ENCODE results near the gene CTIF. TPM values are rescaled to one million over a fixed set of nuclear protein-coding genes. Genes with fewer than 3 reads are reported as not detected.

The CTIF gene
- polyA plus RNA-seq, 1 experiment = 40.2 TPM

GRCh38 chr18:48555465-48555995 is 16.7 kb downstream of the CTIF start:
- peaks cover 5% of the 10 kb centered on the region; the same call in 1 of the 2 replicates for H3K9me3 ChIP-seq (ENCODE audit: control insufficient read depth, insufficient read depth, low read length)
- POLR2A ChIA-PET = no interaction called here

GRCh38 chr18:48557640-48558174 is 18.9 kb downstream of the CTIF start:
- no peak for DNase-seq (ENCODE audit: low read depth, low spot score)
- H3K4me3 ChIP-seq (ENCODE audit: low read depth, low read length) = no peak overlapping the region
- H3K27ac ChIP-seq (ENCODE audit: low read depth, low read length) = no peak overlapping the region
- no peak for TF ChIP-seq CTCF (IDR thresholded peaks at IDR 0.05; ENCODE audit: low read depth, low read length)
- no peaks in the 10 kb centered on the region for H3K27me3 ChIP-seq (ENCODE audit: control insufficient read depth, insufficient read depth, low read length)
- POLR2A ChIA-PET = no interaction called here
- CTCF ChIA-PET = no interaction called here
- peaks cover 5% of the 10 kb centered on the region; the same call in 1 of the 2 replicates for H3K9me3 ChIP-seq (ENCODE audit: control insufficient read depth, insufficient read depth, low read length)

More at GRCh38 chr18:48555465-48555995, 16.7 kb downstream of the CTIF start:
- Histone ChIP-seq H3K4me3 (ENCODE audit: low read depth, low read length) (no peak overlapping the region), H3K27me3 (ENCODE audit: control insufficient read depth, insufficient read depth, low read length) (no peaks in the 10 kb centered on the region), H3K27ac (ENCODE audit: low read depth, low read length) (no peak overlapping the region)
- no peak for TF ChIP-seq CTCF (IDR thresholded peaks at IDR 0.05; ENCODE audit: low read depth, low read length)
- DNase-seq (ENCODE audit: low read depth, low spot score) = no peak
- CTCF ChIA-PET = no interaction called here

GRCh38 chr18:48558248-48558647 is 19.4 kb downstream of the CTIF start:
- POLR2A ChIA-PET = no interaction called here
- Histone ChIP-seq H3K9me3 (ENCODE audit: control insufficient read depth, insufficient read depth, low read length) (peaks cover 5% of the 10 kb centered on the region; the same call in 1 of the 2 replicates), H3K27me3 (ENCODE audit: control insufficient read depth, insufficient read depth, low read length) (no peaks in the 10 kb centered on the region), H3K4me3 (ENCODE audit: low read depth, low read length) (no peak overlapping the region), H3K27ac (ENCODE audit: low read depth, low read length) (no peak overlapping the region)
- no peak for DNase-seq (ENCODE audit: low read depth, low spot score)
- TF ChIP-seq CTCF (IDR thresholded peaks at IDR 0.05; ENCODE audit: low read depth, low read length) = no peak
- CTCF ChIA-PET = no interaction called here

GRCh38 chr18:48560491-48560890 is 21.7 kb downstream of the CTIF start:
- Histone ChIP-seq H3K27ac (ENCODE audit: low read depth, low read length) (no peak overlapping the region), H3K9me3 (ENCODE audit: control insufficient read depth, insufficient read depth, low read length) (peaks cover 5% of the 10 kb centered on the region; the same call in 1 of the 2 replicates), H3K27me3 (ENCODE audit: control insufficient read depth, insufficient read depth, low read length) (no peaks in the 10 kb centered on the region), H3K4me3 (ENCODE audit: low read depth, low read length) (no peak overlapping the region)
- ChIA-PET POLR2A (no interaction called here), CTCF (no interaction called here)
- DNase-seq (ENCODE audit: low read depth, low spot score) = no peak
- TF ChIP-seq CTCF (IDR thresholded peaks at IDR 0.05; ENCODE audit: low read depth, low read length) = no peak

- Histone ChIP-seq H3K9me3 (ENCODE audit: control insufficient read depth, insufficient read depth, low read length) (peaks cover 5% of the 10 kb centered on the region; the same call in 1 of the 2 replicates), H3K27ac (ENCODE audit: low read depth, low read length) (no peak overlapping the region), H3K4me3 (ENCODE audit: low read depth, low read length) (no peak overlapping the region), H3K27me3 (ENCODE audit: control insufficient read depth, insufficient read depth, low read length) (no peaks in the 10 kb centered on the region)
- CTCF ChIA-PET = interaction anchor here (1.0 kb wide), 1 partner anchor 112 kb away, joined by 3 read pairs; no protein-coding TSS in a partner anchor
- no peak for TF ChIP-seq CTCF (IDR thresholded peaks at IDR 0.05; ENCODE audit: low read depth, low read length)
- no peak for DNase-seq (ENCODE audit: low read depth, low spot score)
- POLR2A ChIA-PET = no interaction called here
Observed at GRCh38 chr18:48562075-48562474, 23.2 kb downstream of the CTIF start.

Measured in AG04450 (cell line).